H9 (cell line): Measurements from ENCODE around the gene CCDC127. TPM values are rescaled to one million over a fixed set of nuclear protein-coding genes. Genes with fewer than 3 reads are reported as not detected.
"Not testable (repeated sequence)": the region's sequence is repeated elsewhere in the genome, so short reads cannot be mapped to it uniquely, and the experiment has no call there.

ENCODE experiments used
- DNase-seq: peaks from one replicate; pipeline ENCODE4 v3.0.0-alpha.2; 2017
- H2AFZ ChIP-seq: one replicate; pipeline ENCODE4 v1.6.1; 2013; ENCODE audit warnings: mild to moderate bottlenecking, low read length, control low read depth, moderate library complexity
- H2AK5ac ChIP-seq: 2 replicates; pipeline ENCODE4 v1.6.1; 2013; ENCODE audit warnings: low read length, control low read depth, mixed read lengths; ENCODE audit not compliant: insufficient read length
- H2BK120ac ChIP-seq: one replicate; pipeline ENCODE4 v1.6.1; 2013; ENCODE audit warnings: low read depth, mild to moderate bottlenecking, low read length, control low read depth, inconsistent platforms; ENCODE audit not compliant: poor library complexity, severe bottlenecking
- H2BK12ac ChIP-seq: 2 replicates; pipeline ENCODE4 v1.6.1; 2013; ENCODE audit warnings: low read length, control low read depth, mixed read lengths, low read depth; ENCODE audit not compliant: insufficient read length
- H2BK15ac ChIP-seq: 2 replicates; pipeline ENCODE4 v1.6.1; 2013; ENCODE audit warnings: low read depth, low read length, control low read depth
- H2BK20ac ChIP-seq: one replicate; pipeline ENCODE4 v1.6.1; 2013; ENCODE audit warnings: low read depth, mild to moderate bottlenecking, low read length, control low read depth, inconsistent platforms; ENCODE audit not compliant: poor library complexity, severe bottlenecking
- H2BK5ac ChIP-seq: 2 replicates; pipeline ENCODE4 v1.6.1; 2013; ENCODE audit warnings: low read length, control low read depth, mixed read lengths; ENCODE audit not compliant: insufficient read length
- H3K14ac ChIP-seq: 2 replicates; pipeline ENCODE4 v1.6.1; 2013; ENCODE audit warnings: low read length, control low read depth; ENCODE audit not compliant: insufficient read depth
- H3K18ac ChIP-seq: 2 replicates; pipeline ENCODE4 v1.6.1; 2013; ENCODE audit warnings: low read depth, mild to moderate bottlenecking, mixed read lengths, low read length, control low read depth; ENCODE audit not compliant: insufficient read length
- H3K23ac ChIP-seq: 2 replicates; pipeline ENCODE4 v1.6.1; 2013; ENCODE audit warnings: low read length, control low read depth, mixed read lengths, low read depth; ENCODE audit not compliant: insufficient read length
- H3K23me2 ChIP-seq: 2 replicates; pipeline ENCODE4 v1.6.1; 2013; ENCODE audit warnings: low read depth, mild to moderate bottlenecking, mixed read lengths, low read length, control low read depth; ENCODE audit not compliant: insufficient read length, poor library complexity, severe bottlenecking
- H3K27ac ChIP-seq: 2 replicates; pipeline ENCODE4 v1.5.1; 2013; ENCODE audit warnings: low read length, control low read depth, mixed read lengths, low read depth; ENCODE audit not compliant: insufficient read length
- H3K27me3 ChIP-seq: 2 replicates; pipeline ENCODE4 v1.6.1; 2013; ENCODE audit warnings: low read length, control low read depth, inconsistent platforms; ENCODE audit not compliant: insufficient read depth
- H3K4ac ChIP-seq: 2 replicates; pipeline ENCODE4 v1.6.1; 2013; ENCODE audit warnings: low read depth, mild to moderate bottlenecking, control low read depth, inconsistent platforms, low read length, moderate library complexity
- H3K4me1 ChIP-seq: 2 replicates; pipeline ENCODE4 v1.6.1; 2013; ENCODE audit warnings: low read length, control low read depth, inconsistent platforms; ENCODE audit not compliant: insufficient read depth
- H3K4me2 ChIP-seq: 2 replicates; pipeline ENCODE4 v1.6.1; 2013; ENCODE audit warnings: low read length, control low read depth, mixed read lengths; ENCODE audit not compliant: insufficient read length, insufficient read depth
- H3K56ac ChIP-seq: 2 replicates; pipeline ENCODE4 v1.6.1; 2013; ENCODE audit warnings: low read depth, mild to moderate bottlenecking, mixed read lengths, low read length, control low read depth; ENCODE audit not compliant: insufficient read length
- H3K79me1 ChIP-seq: 2 replicates; pipeline ENCODE4 v1.6.1; 2013; ENCODE audit warnings: low read depth, mild to moderate bottlenecking, moderate library complexity, low read length, control low read depth, inconsistent platforms; ENCODE audit not compliant: insufficient read depth, poor library complexity, severe bottlenecking
- H3K79me2 ChIP-seq: 2 replicates; pipeline ENCODE4 v1.6.1; 2013; ENCODE audit warnings: low read length, control low read depth, inconsistent platforms; ENCODE audit not compliant: insufficient read depth
- H3K9ac ChIP-seq: 2 replicates; pipeline ENCODE4 v1.6.1; 2013; ENCODE audit warnings: low read length, control low read depth, mixed read lengths; ENCODE audit not compliant: insufficient read length; ENCODE audit errors: extremely low read depth
- H3K9me3 ChIP-seq: one replicate; pipeline ENCODE4 v1.6.1; 2013; ENCODE audit warnings: low read depth, low read length, inconsistent platforms; ENCODE audit not compliant: control insufficient read depth
- H3T11ph ChIP-seq: one replicate; pipeline ENCODE4 v1.6.1; 2013; ENCODE audit warnings: mild to moderate bottlenecking, low read length, control low read depth, inconsistent platforms
- H4K20me1 ChIP-seq: one replicate; pipeline ENCODE4 v1.6.1; 2013; ENCODE audit not compliant: control insufficient read depth, insufficient read length, insufficient read depth
- H4K5ac ChIP-seq: 2 replicates; pipeline ENCODE4 v1.6.1; 2013; ENCODE audit warnings: low read depth, mild to moderate bottlenecking, mixed read lengths, low read length, control low read depth; ENCODE audit not compliant: insufficient read length
- H4K8ac ChIP-seq: replicated peaks from 2 replicates; pipeline ENCODE4 v1.6.1; 2013; ENCODE audit warnings: low read length, control low read depth, mixed read lengths, low read depth; ENCODE audit not compliant: insufficient read length
- H4K91ac ChIP-seq: 2 replicates; pipeline ENCODE4 v1.6.1; 2013; ENCODE audit warnings: low read depth, mild to moderate bottlenecking, moderate library complexity, mixed read lengths, low read length, control low read depth; ENCODE audit not compliant: insufficient read length
- H3K27ac Mint-ChIP-seq, 3 experiments: 2 replicates in 2 of 3; 3 replicates in 1 of 3; pipeline ENCODE4 v1.8.0; 2020 to 2021; ENCODE audit warnings: mixed read lengths in 3 of 3, mild to moderate bottlenecking in 1 of 3, moderate library complexity in 1 of 3
- H3K27me3 Mint-ChIP-seq: 2 replicates; pipeline ENCODE4 v1.8.0; 2021; ENCODE audit warnings: low read depth, mild to moderate bottlenecking, moderate library complexity, mixed read lengths
- H3K36me3 Mint-ChIP-seq, 3 experiments: 2 replicates in 2 of 3; 3 replicates in 1 of 3; pipeline ENCODE4 v1.8.0; 2020 to 2021; ENCODE audit warnings: low read depth in 3 of 3, mixed read lengths in 3 of 3; ENCODE audit not compliant: insufficient read depth in 1 of 3
- H3K4me1 Mint-ChIP-seq, 2 experiments: 2 replicates each; pipeline ENCODE4 v1.8.0; 2020; ENCODE audit warnings: mixed read lengths in 2 of 2
- H3K4me3 Mint-ChIP-seq, 2 experiments: 2 replicates in 1 of 2; 3 replicates in 1 of 2; pipeline ENCODE4 v1.8.0; 2020 to 2021; ENCODE audit warnings: mild to moderate bottlenecking in 2 of 2, mixed read lengths in 2 of 2, moderate library complexity in 1 of 2
- H3K9me3 Mint-ChIP-seq, 2 experiments: 2 replicates in 1 of 2; 3 replicates in 1 of 2; pipeline ENCODE4 v1.8.0; 2020; ENCODE audit warnings: mild to moderate bottlenecking in 2 of 2, mixed read lengths in 2 of 2, moderate library complexity in 1 of 2
- WGBS: extraction: QIAGEN DNeasy Blood & Tissue Kit; methylation state at CpG from one replicate; pipeline ENCODE4 v1.1.7; 2013; ENCODE audit warnings: missing lambda C conversion rate, low lambda C conversion rate, mixed read lengths; ENCODE audit not compliant: insufficient read length; ENCODE audit errors: extremely low coverage; 5-methylcytosine and 5-hydroxymethylcytosine counted together
- total RNA-seq: library from RNA; stranded (reverse); gene quantifications from 2 replicates; pipeline ENCODE4 v1.2.1, GENCODE V29; 2021

Gene CCDC127
- total RNA-seq, 1 experiment from 2014 or later: 9.0 TPM

GRCh38 chr5:255116-255515, 37.2 kb upstream of the CCDC127 start:
- not testable (repeated sequence) for H3K4me3 Mint-ChIP-seq, H4K20me1 ChIP-seq, H3K27ac ChIP-seq, H2AK5ac ChIP-seq, H3K18ac ChIP-seq, H3K23ac ChIP-seq, H2AFZ ChIP-seq, H3K79me1 ChIP-seq, H3K4ac ChIP-seq, H4K8ac ChIP-seq, H2BK120ac ChIP-seq, H4K91ac ChIP-seq, H3K27me3 ChIP-seq, H3K27me3 Mint-ChIP-seq, H3K56ac ChIP-seq, H2BK5ac ChIP-seq, H3K4me1 Mint-ChIP-seq, H3K4me2 ChIP-seq, H3K79me2 ChIP-seq, H3K27ac Mint-ChIP-seq, H4K5ac ChIP-seq, H2BK20ac ChIP-seq, H3T11ph ChIP-seq, H3K14ac ChIP-seq, H3K23me2 ChIP-seq, H3K4me1 ChIP-seq, H3K9me3 ChIP-seq, H3K9ac ChIP-seq, H2BK15ac ChIP-seq, DNase-seq, H2BK12ac ChIP-seq
- Mint-ChIP-seq H3K36me3 (peaks cover 60 to 70% (median 64%) of the 10 kb centered on the region in 3 experiments), H3K9me3 (peaks cover 17 to 20% of the 10 kb centered on the region in 2 experiments)
- no CpG with 5 or more reads among the region's 7 CpGs for WGBS

DNA sequence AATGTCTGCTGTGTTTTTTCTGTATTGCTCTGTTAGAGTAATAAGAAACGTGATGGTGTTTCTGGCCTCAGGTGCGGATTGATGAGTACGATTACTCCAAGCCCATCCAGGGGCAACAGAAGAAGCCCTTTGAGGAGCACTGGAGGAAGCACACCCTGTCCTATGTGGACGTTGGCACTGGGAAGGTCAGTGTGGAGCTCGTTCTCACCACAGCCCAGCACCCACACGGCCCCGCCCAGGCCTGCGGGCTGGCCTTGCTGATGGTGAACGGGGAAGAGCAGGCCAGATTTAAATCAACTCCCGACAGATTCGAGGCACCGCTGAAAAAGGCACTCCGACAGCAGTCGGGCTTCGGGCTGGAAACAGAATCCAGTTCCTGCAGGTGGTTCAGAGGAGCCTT, 36.4 kb upstream of the CCDC127 start:
- H4K8ac ChIP-seq, H3K9me3 ChIP-seq, H4K5ac ChIP-seq, H3K23ac ChIP-seq, H2AK5ac ChIP-seq, H2BK5ac ChIP-seq, DNase-seq, H2BK15ac ChIP-seq, H3K4ac ChIP-seq, H3K27ac ChIP-seq, H3K14ac ChIP-seq, H3K4me3 Mint-ChIP-seq, H4K91ac ChIP-seq, H3K79me2 ChIP-seq, H2BK120ac ChIP-seq, H3K4me1 Mint-ChIP-seq, H3K4me1 ChIP-seq, H3K27ac Mint-ChIP-seq, H2BK12ac ChIP-seq, H3K27me3 Mint-ChIP-seq, H3K4me2 ChIP-seq, H4K20me1 ChIP-seq, H3K18ac ChIP-seq, H3K27me3 ChIP-seq, H3K56ac ChIP-seq, H2BK20ac ChIP-seq, H3K79me1 ChIP-seq, H2AFZ ChIP-seq, H3K23me2 ChIP-seq, H3T11ph ChIP-seq, H3K9ac ChIP-seq: not testable (repeated sequence)
- no CpG with 5 or more reads among the region's 15 CpGs for WGBS
- Mint-ChIP-seq H3K9me3 (peaks cover 18 to 20% of the 10 kb centered on the region in 2 experiments), H3K36me3 (peaks cover 68 to 78% (median 72%) of the 10 kb centered on the region in 3 experiments)
